Measurements from ENCODE around the gene SLC16A10. TPM values are rescaled to one million over a fixed set of nuclear protein-coding genes. Genes with fewer than 3 reads are reported as not detected.

Gene SLC16A10
- total and polyA plus RNA-seq, 2 donors from 2014 or later: 3.7 to 5.9 TPM

- no peak for TF ChIP-seq CTCF (IDR thresholded peaks at IDR 0.05; ENCODE audit: borderline replicate concordance, extremely low read depth, insufficient read depth)
- Histone ChIP-seq H3K4me1 (ENCODE audit: control insufficient read depth in 2 of 3, insufficient read depth in 2 of 3, low read depth in 1 of 3, low read length in 3 of 3) (no peaks in the 10 kb centered on the region), H3K9me3 (ENCODE audit: control insufficient read depth in 2 of 3, insufficient read depth in 1 of 3, low read length in 3 of 3) (no peaks in the 10 kb centered on the region), H3K4me3 (ENCODE audit: low read length in 3 of 3) (no peak overlapping the region), H3K27ac (ENCODE audit: low read depth in 2 of 2, low read length in 2 of 2) (no peak overlapping the region), H3K9ac (ENCODE audit: low read length in 3 of 3) (no peak overlapping the region), H3K27me3 (ENCODE audit: control insufficient read depth, insufficient read depth, low read length) (no peaks in the 10 kb centered on the region), H3K36me3 (ENCODE audit: control insufficient read depth in 2 of 3, insufficient read depth in 3 of 3, low read length in 3 of 3) (no peaks in the 10 kb centered on the region)
- no peak for DNase-seq
- intact Hi-C loops (cut with DNase I): no loop called here
- no peak for FAIRE-seq
Measured at GRCh38 chr6:111192911-111193555, 105.7 kb downstream of the SLC16A10 start.

GRCh38 chr6:111195656-111196055 lies 108.4 kb downstream of the SLC16A10 start:
- no peaks in the 10 kb centered on the region for H3K36me3 ChIP-seq (ENCODE audit: control insufficient read depth in 2 of 3, insufficient read depth in 3 of 3, low read length in 3 of 3)
- DNase-seq (no peak), FAIRE-seq (no peak)
- H3K27ac ChIP-seq (ENCODE audit: low read depth in 2 of 2, low read length in 2 of 2): no peak overlapping the region
- no peak overlapping the region for H3K9ac ChIP-seq (ENCODE audit: low read length in 3 of 3)
- no peak for TF ChIP-seq CTCF (IDR thresholded peaks at IDR 0.05; ENCODE audit: borderline replicate concordance, extremely low read depth, insufficient read depth)
- intact Hi-C loops (cut with DNase I): no loop called here
- no peaks in the 10 kb centered on the region for H3K4me1 ChIP-seq (ENCODE audit: control insufficient read depth in 2 of 3, insufficient read depth in 2 of 3, low read depth in 1 of 3, low read length in 3 of 3)
- H3K27me3 ChIP-seq (ENCODE audit: control insufficient read depth, insufficient read depth, low read length): no peaks in the 10 kb centered on the region
- no peak overlapping the region for H3K4me3 ChIP-seq (ENCODE audit: low read length in 3 of 3)
- no peaks in the 10 kb centered on the region for H3K9me3 ChIP-seq (ENCODE audit: control insufficient read depth in 2 of 3, insufficient read depth in 1 of 3, low read length in 3 of 3)

GRCh38 chr6:111198841-111199240 lies 111.5 kb downstream of the SLC16A10 start:
- intact Hi-C loops (cut with DNase I): no loop called here
- peaks cover 0 to 2% (median 0%) of the 10 kb centered on the region in 3 donors for H3K4me1 ChIP-seq (ENCODE audit: control insufficient read depth in 2 of 3, insufficient read depth in 2 of 3, low read depth in 1 of 3, low read length in 3 of 3)
- no peaks in the 10 kb centered on the region for H3K36me3 ChIP-seq (ENCODE audit: control insufficient read depth in 2 of 3, insufficient read depth in 3 of 3, low read length in 3 of 3)
- FAIRE-seq (no peak), DNase-seq (no peak)
- H3K9me3 ChIP-seq (ENCODE audit: control insufficient read depth in 2 of 3, insufficient read depth in 1 of 3, low read length in 3 of 3): no peaks in the 10 kb centered on the region
- H3K9ac ChIP-seq (ENCODE audit: low read length in 3 of 3): no peak overlapping the region
- no peaks in the 10 kb centered on the region for H3K27me3 ChIP-seq (ENCODE audit: control insufficient read depth, insufficient read depth, low read length)
- no peak for TF ChIP-seq CTCF (IDR thresholded peaks at IDR 0.05; ENCODE audit: borderline replicate concordance, extremely low read depth, insufficient read depth)
- H3K4me3 ChIP-seq (ENCODE audit: low read length in 3 of 3): no peak overlapping the region
- peak overlapping the region in 1 of 2 donors; percentile 24 for H3K27ac ChIP-seq (ENCODE audit: low read depth in 2 of 2, low read length in 2 of 2)
